Measurements from ENCODE around the gene ZNF280B. TPM values are rescaled to one million over a fixed set of nuclear protein-coding genes. Genes with fewer than 3 reads are reported as not detected.

ZNF280B gene
- total and polyA plus RNA-seq, 2 experiments from 2014 or later, result 1.5 to 2.6 TPM

DNA sequence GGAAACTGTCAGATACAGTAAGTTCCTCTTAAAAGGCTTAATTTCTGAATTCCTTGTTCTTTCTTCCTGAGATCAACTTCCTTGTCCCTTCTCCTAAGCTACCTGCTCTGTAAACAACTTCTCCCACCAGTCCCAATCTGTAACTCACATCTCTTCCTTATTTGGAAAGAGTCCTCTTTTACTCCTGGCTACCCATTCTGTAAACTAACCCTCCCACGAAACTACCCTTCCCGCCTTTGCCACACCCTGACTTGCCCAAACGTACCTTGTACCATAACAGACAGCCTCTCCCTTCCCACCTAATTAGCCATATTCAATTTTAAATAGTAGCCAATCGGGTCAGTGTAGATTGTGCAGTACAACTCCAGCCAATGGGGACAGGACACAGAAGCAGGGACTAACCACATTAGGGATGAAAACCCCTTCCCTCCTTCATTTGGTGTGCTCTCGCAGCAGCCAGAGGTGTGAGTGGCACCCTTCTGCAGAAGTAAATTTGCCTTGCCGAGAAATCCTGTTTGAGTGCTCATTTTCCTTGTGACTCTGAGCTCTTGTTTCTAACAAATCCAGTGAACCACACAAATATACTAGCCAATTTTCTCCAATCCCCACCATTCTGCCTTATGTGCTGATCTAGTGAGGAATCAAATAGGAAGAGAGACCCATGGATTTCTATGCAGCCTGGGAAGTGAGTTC is 49.5 kb downstream of the ZNF280B start:
- H3K4me2 ChIP-seq, result no peak overlapping the region

GRCh38 chr22:22458387-22458786 is 50.2 kb downstream of the ZNF280B start:
- WGBS (ENCODE audit: low lambda C conversion rate, missing lambda C conversion rate), result 84% methylated on average over 2 of the region's 2 CpGs
- Histone ChIP-seq H3K9me2 (replicated peaks; ENCODE audit: insufficient read depth) (no peaks in the 10 kb centered on the region), H3K4me2 (no peak overlapping the region), H3K4me3 (no peak overlapping the region), H3K27me3 (peaks cover 20% of the 10 kb centered on the region), H3K4me1 (ENCODE audit: insufficient read depth) (no peaks in the 10 kb centered on the region), H3K36me3 (replicated peaks; ENCODE audit: insufficient read depth, low read depth) (no peaks in the 10 kb centered on the region), H3K79me2 (no peaks in the 10 kb centered on the region), H3K27ac (peak overlapping the region; percentile 15), H2AFZ (no peak overlapping the region), H4K20me1 (ENCODE audit: insufficient read depth, poor library complexity, severe bottlenecking) (no peaks in the 10 kb centered on the region), H3K9me3 (ENCODE audit: low read depth) (no peaks in the 10 kb centered on the region)
- TF ChIP-seq CTCF (IDR thresholded peaks at IDR 0.05; ENCODE audit: poor library complexity) (no peak), EZH2 (IDR thresholded peaks at IDR 0.05; ENCODE audit: borderline replicate concordance) (no peak), EZH2phosphoT487 (IDR thresholded peaks at IDR 0.05; ENCODE audit: low read depth, severe bottlenecking, unreplicated experiment) (no peak)
- no peak for DNase-seq (ENCODE audit: low spot score)

More for the DNA sequence above, 49.5 kb downstream of the ZNF280B start:
- no peak for DNase-seq (ENCODE audit: low spot score)
- H2AFZ ChIP-seq, result no peak overlapping the region
- no peaks in the 10 kb centered on the region for H3K36me3 ChIP-seq (replicated peaks; ENCODE audit: insufficient read depth, low read depth)
- H3K9me2 ChIP-seq (replicated peaks; ENCODE audit: insufficient read depth), result no peaks in the 10 kb centered on the region
- H4K20me1 ChIP-seq (ENCODE audit: insufficient read depth, poor library complexity, severe bottlenecking), result no peaks in the 10 kb centered on the region
- WGBS (ENCODE audit: low lambda C conversion rate, missing lambda C conversion rate), result 49% methylated on average over 6 of the region's 6 CpGs
- H3K27me3 ChIP-seq, result peaks cover 14% of the 10 kb centered on the region
- no peaks in the 10 kb centered on the region for H3K9me3 ChIP-seq (ENCODE audit: low read depth)
- TF ChIP-seq CTCF (IDR thresholded peaks at IDR 0.05; ENCODE audit: poor library complexity) (no peak), EZH2phosphoT487 (IDR thresholded peaks at IDR 0.05; ENCODE audit: low read depth, severe bottlenecking, unreplicated experiment) (no peak), EZH2 (IDR thresholded peaks at IDR 0.05; ENCODE audit: borderline replicate concordance) (no peak)
- no peaks in the 10 kb centered on the region for H3K79me2 ChIP-seq
- H3K4me1 ChIP-seq (ENCODE audit: insufficient read depth), result no peaks in the 10 kb centered on the region
- H3K27ac ChIP-seq, result peak overlapping the region; percentile 15
- no peak overlapping the region for H3K4me3 ChIP-seq

DNA sequence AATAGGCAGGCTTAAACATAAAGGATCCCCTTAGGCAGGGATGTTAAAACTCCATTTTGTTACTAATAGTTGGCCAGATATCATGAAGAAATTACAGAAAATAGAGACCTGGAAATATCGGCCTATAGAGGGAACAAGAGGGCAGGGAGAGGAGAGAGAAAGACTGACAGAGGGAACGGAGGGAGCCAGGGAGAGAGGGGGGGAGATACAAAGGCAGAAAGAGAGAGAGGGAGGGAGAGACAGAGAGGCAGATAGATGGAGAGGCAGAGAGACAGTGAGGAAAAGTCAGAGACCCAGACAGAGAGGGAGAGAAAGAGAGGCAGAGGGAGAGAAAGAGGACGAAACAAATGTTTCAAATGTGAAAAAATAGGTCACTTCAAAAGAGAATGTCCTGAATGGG is 53.5 kb downstream of the ZNF280B start:
- H3K9me2 ChIP-seq (replicated peaks; ENCODE audit: insufficient read depth), result no peaks in the 10 kb centered on the region
- H3K36me3 ChIP-seq (replicated peaks; ENCODE audit: insufficient read depth, low read depth), result no peaks in the 10 kb centered on the region
- peaks cover 22% of the 10 kb centered on the region for H3K27me3 ChIP-seq
- no peaks in the 10 kb centered on the region for H3K9me3 ChIP-seq (ENCODE audit: low read depth)
- no peak for TF ChIP-seq EZH2phosphoT487 (IDR thresholded peaks at IDR 0.05; ENCODE audit: low read depth, severe bottlenecking, unreplicated experiment)
- no peak for TF ChIP-seq CTCF (IDR thresholded peaks at IDR 0.05; ENCODE audit: poor library complexity)
- no peak for TF ChIP-seq EZH2 (IDR thresholded peaks at IDR 0.05; ENCODE audit: borderline replicate concordance)
- H2AFZ ChIP-seq, result no peak overlapping the region
- 61% methylated on average over 3 of the region's 3 CpGs for WGBS (ENCODE audit: low lambda C conversion rate, missing lambda C conversion rate)
- H3K79me2 ChIP-seq, result no peaks in the 10 kb centered on the region
- H3K27ac ChIP-seq, result no peak overlapping the region
- H3K4me3 ChIP-seq, result no peak overlapping the region
- no peak overlapping the region for H3K4me2 ChIP-seq
- no peaks in the 10 kb centered on the region for H4K20me1 ChIP-seq (ENCODE audit: insufficient read depth, poor library complexity, severe bottlenecking)
- no peaks in the 10 kb centered on the region for H3K4me1 ChIP-seq (ENCODE audit: insufficient read depth)
- no peak for DNase-seq (ENCODE audit: low spot score)

Measured in hepatocyte (in vitro differentiated cells).